Left renal pelvis (tissue), 4 donors: ENCODE measurements around the gene WARS2. TPM values are rescaled to one million over a fixed set of nuclear protein-coding genes. Genes with fewer than 3 reads are reported as not detected.
A peak's percentile ranks its signal among the peaks of the same experiment; 100 is the strongest.

ENCODE experiments used
- DNase-seq, 4 donors: peaks; one replicate each; pipeline ENCODE4 v3.0.0-alpha.2; 2013; ENCODE audit warnings: low read depth in 4 of 4, low spot score in 3 of 4
- polyA plus RNA-seq, 4 donors: library from polyadenylated mRNA; unstranded; fragments of 120-200 nt; gene quantifications; one replicate each; pipeline ENCODE4 v1.2.1, GENCODE V29; 2013; ENCODE audit not compliant: insufficient read length in 4 of 4

WARS2 gene
- polyA plus RNA-seq, 4 donors: 14.7 to 24.6 (median 20.3) TPM

GRCh38 chr1:119086830-119087229, 53.6 kb downstream of the WARS2 start:
- no peak for DNase-seq

GRCh38 chr1:119084798-119085197, 55.7 kb downstream of the WARS2 start:
- DNase-seq: no peak

GRCh38 chr1:119083980-119084379, 56.5 kb downstream of the WARS2 start:
- DNase-seq: no peak

- DNase-seq: no peak
These were observed 57.0 kb downstream of the WARS2 start for GRCh38 chr1:119083479-119083878.

GRCh38 chr1:119081700-119082099, 58.8 kb downstream of the WARS2 start:
- no peak for DNase-seq

GRCh38 chr1:119081267-119081666, 59.2 kb downstream of the WARS2 start:
- DNase-seq: no peak

- DNase-seq: no peak
These were observed 59.9 kb downstream of the WARS2 start for GRCh38 chr1:119080586-119080985.

GRCh38 chr1:119079881-119080280, 60.6 kb downstream of the WARS2 start:
- no peak for DNase-seq

GRCh38 chr1:119075614-119076013, 64.8 kb downstream of the WARS2 start:
- DNase-seq: no peak

GRCh38 chr1:119071321-119071720, 69.1 kb downstream of the WARS2 start:
- no peak for DNase-seq

GRCh38 chr1:119069682-119070081, 70.8 kb downstream of the WARS2 start:
- DNase-seq: no peak

- no peak for DNase-seq
These were observed 72.0 kb downstream of the WARS2 start for GRCh38 chr1:119068427-119068826.

- no peak for DNase-seq
These were observed 78.8 kb downstream of the WARS2 start for GRCh38 chr1:119061700-119062099.

- no peak for DNase-seq
These were observed 84.9 kb downstream of the WARS2 start for GRCh38 chr1:119055568-119055967.

GRCh38 chr1:119053917-119054316, 86.5 kb downstream of the WARS2 start:
- DNase-seq: no peak

- DNase-seq: no peak
These were observed 88.2 kb downstream of the WARS2 start for GRCh38 chr1:119052267-119052666.

GRCh38 chr1:119048624-119049404, 91.6 kb downstream of the WARS2 start:
- DNase-seq: no peak

- DNase-seq: no peak
These were observed 93.5 kb downstream of the WARS2 start for GRCh38 chr1:119046785-119047438.

- DNase-seq: no peak
These were observed 94.0 kb downstream of the WARS2 start for GRCh38 chr1:119046429-119046784.

GRCh38 chr1:119045096-119045746, 95.2 kb downstream of the WARS2 start:
- peak in 1 of 4 donors; percentile 10 for DNase-seq

GRCh38 chr1:119040906-119041305, 99.5 kb downstream of the WARS2 start:
- no peak for DNase-seq

GRCh38 chr1:119040489-119040888, 100.0 kb downstream of the WARS2 start:
- no peak for DNase-seq
